Activated naive CD4-positive, alpha-beta T cell treated with anti-CD3 and anti-CD28 coated beads, Interleukin-2, amount 50 U/mL, for 24 hours (primary cell): ENCODE results near the gene TRIM26.

Experiments
- H3K27ac Mint-ChIP-seq: one replicate; pipeline ENCODE4 v1.8.0; 2021; ENCODE audit warnings: mild to moderate bottlenecking, mixed read lengths
- H3K27me3 Mint-ChIP-seq: one replicate; pipeline ENCODE4 v1.8.0; 2021; ENCODE audit warnings: mixed read lengths
- H3K36me3 Mint-ChIP-seq: one replicate; pipeline ENCODE4 v1.8.0; 2021; ENCODE audit warnings: mixed read lengths
- H3K4me1 Mint-ChIP-seq: one replicate; pipeline ENCODE4 v1.8.0; 2021; ENCODE audit warnings: mixed read lengths
- H3K4me3 Mint-ChIP-seq: one replicate; pipeline ENCODE4 v1.8.0; 2021; ENCODE audit warnings: mild to moderate bottlenecking, mixed read lengths
- H3K9me3 Mint-ChIP-seq: one replicate; pipeline ENCODE4 v1.8.0; 2021; ENCODE audit warnings: mixed read lengths

TRIM26 gene

GRCh38 chr6:30195951-30196350 is 17.3 kb downstream of the TRIM26 start:
- Mint-ChIP-seq H3K4me1 (peaks cover 5% of the 10 kb centered on the region), H3K36me3 (peaks cover 13% of the 10 kb centered on the region), H3K27me3 (no peaks in the 10 kb centered on the region), H3K27ac (no peak overlapping the region), H3K9me3 (no peaks in the 10 kb centered on the region), H3K4me3 (no peak overlapping the region)

- Mint-ChIP-seq H3K4me3 (no peak overlapping the region), H3K4me1 (no peaks in the 10 kb centered on the region), H3K9me3 (no peaks in the 10 kb centered on the region), H3K27me3 (no peaks in the 10 kb centered on the region), H3K36me3 (peaks cover 9% of the 10 kb centered on the region), H3K27ac (no peak overlapping the region)
Measured at GRCh38 chr6:30194797-30195690, 18.2 kb downstream of the TRIM26 start.

GRCh38 chr6:30192076-30192475 is 21.1 kb downstream of the TRIM26 start:
- H3K9me3 Mint-ChIP-seq: no peaks in the 10 kb centered on the region
- H3K36me3 Mint-ChIP-seq: peaks cover 9% of the 10 kb centered on the region
- no peaks in the 10 kb centered on the region for H3K4me1 Mint-ChIP-seq
- H3K27ac Mint-ChIP-seq: peak overlapping the region; percentile 23
- no peaks in the 10 kb centered on the region for H3K27me3 Mint-ChIP-seq
- no peak overlapping the region for H3K4me3 Mint-ChIP-seq

GRCh38 chr6:30188541-30188940 is 24.7 kb downstream of the TRIM26 start:
- Mint-ChIP-seq H3K4me3 (no peak overlapping the region), H3K27ac (peak overlapping the region; percentile 44), H3K4me1 (no peaks in the 10 kb centered on the region), H3K36me3 (peaks cover 14% of the 10 kb centered on the region), H3K27me3 (no peaks in the 10 kb centered on the region), H3K9me3 (no peaks in the 10 kb centered on the region)

- Mint-ChIP-seq H3K4me1 (no peaks in the 10 kb centered on the region), H3K4me3 (no peak overlapping the region), H3K27ac (no peak overlapping the region), H3K27me3 (no peaks in the 10 kb centered on the region), H3K9me3 (no peaks in the 10 kb centered on the region), H3K36me3 (peaks cover 14% of the 10 kb centered on the region)
Measured at GRCh38 chr6:30185846-30186484, 27.2 kb downstream of the TRIM26 start.

- H3K4me1 Mint-ChIP-seq: no peaks in the 10 kb centered on the region
- H3K4me3 Mint-ChIP-seq: no peak overlapping the region
- peaks cover 2% of the 10 kb centered on the region for H3K9me3 Mint-ChIP-seq
- peaks cover 13% of the 10 kb centered on the region for H3K36me3 Mint-ChIP-seq
- peaks cover 4% of the 10 kb centered on the region for H3K27me3 Mint-ChIP-seq
- H3K27ac Mint-ChIP-seq: no peak overlapping the region
Measured at GRCh38 chr6:30184417-30185031, 28.7 kb downstream of the TRIM26 start.

- Mint-ChIP-seq H3K36me3 (peaks cover 4% of the 10 kb centered on the region), H3K4me3 (no peak overlapping the region), H3K4me1 (no peaks in the 10 kb centered on the region), H3K27ac (no peak overlapping the region), H3K9me3 (peaks cover 6% of the 10 kb centered on the region), H3K27me3 (peaks cover 25% of the 10 kb centered on the region)
Measured at GRCh38 chr6:30180145-30180544, 33.1 kb downstream of the TRIM26 start.

- H3K27me3 Mint-ChIP-seq: peaks cover 25% of the 10 kb centered on the region
- no peak overlapping the region for H3K27ac Mint-ChIP-seq
- H3K4me1 Mint-ChIP-seq: no peaks in the 10 kb centered on the region
- H3K4me3 Mint-ChIP-seq: no peak overlapping the region
- H3K36me3 Mint-ChIP-seq: no peaks in the 10 kb centered on the region
- H3K9me3 Mint-ChIP-seq: peaks cover 6% of the 10 kb centered on the region
Measured at GRCh38 chr6:30178837-30179236, 34.4 kb downstream of the TRIM26 start.

GRCh38 chr6:30175765-30176164 is 37.4 kb downstream of the TRIM26 start:
- H3K27me3 Mint-ChIP-seq: peaks cover 40% of the 10 kb centered on the region
- peaks cover 6% of the 10 kb centered on the region for H3K9me3 Mint-ChIP-seq
- no peak overlapping the region for H3K27ac Mint-ChIP-seq
- H3K4me1 Mint-ChIP-seq: peaks cover 5% of the 10 kb centered on the region
- no peaks in the 10 kb centered on the region for H3K36me3 Mint-ChIP-seq
- H3K4me3 Mint-ChIP-seq: no peak overlapping the region

- Mint-ChIP-seq H3K4me3 (no peak overlapping the region), H3K27me3 (peaks cover 51% of the 10 kb centered on the region), H3K4me1 (peaks cover 14% of the 10 kb centered on the region), H3K9me3 (no peaks in the 10 kb centered on the region), H3K36me3 (no peaks in the 10 kb centered on the region), H3K27ac (no peak overlapping the region)
Measured at GRCh38 chr6:30172681-30173080, 40.5 kb downstream of the TRIM26 start.

GRCh38 chr6:30171677-30172471 is 41.3 kb downstream of the TRIM26 start:
- H3K36me3 Mint-ChIP-seq: no peaks in the 10 kb centered on the region
- H3K4me3 Mint-ChIP-seq: no peak overlapping the region
- no peak overlapping the region for H3K27ac Mint-ChIP-seq
- peaks cover 44% of the 10 kb centered on the region for H3K27me3 Mint-ChIP-seq
- H3K4me1 Mint-ChIP-seq: peaks cover 15% of the 10 kb centered on the region
- no peaks in the 10 kb centered on the region for H3K9me3 Mint-ChIP-seq

GRCh38 chr6:30169658-30170614 is 43.3 kb downstream of the TRIM26 start:
- Mint-ChIP-seq H3K27ac (no peak overlapping the region), H3K9me3 (no peaks in the 10 kb centered on the region), H3K27me3 (peaks cover 35% of the 10 kb centered on the region), H3K4me3 (no peak overlapping the region), H3K4me1 (peaks cover 15% of the 10 kb centered on the region), H3K36me3 (no peaks in the 10 kb centered on the region)

- Mint-ChIP-seq H3K27ac (no peak overlapping the region), H3K4me1 (peaks cover 15% of the 10 kb centered on the region), H3K27me3 (peaks cover 35% of the 10 kb centered on the region), H3K4me3 (no peak overlapping the region), H3K9me3 (no peaks in the 10 kb centered on the region), H3K36me3 (no peaks in the 10 kb centered on the region)
Measured at GRCh38 chr6:30168741-30169140, 44.5 kb downstream of the TRIM26 start.

GRCh38 chr6:30167101-30167500 is 46.1 kb downstream of the TRIM26 start:
- Mint-ChIP-seq H3K36me3 (no peaks in the 10 kb centered on the region), H3K4me1 (peaks cover 19% of the 10 kb centered on the region), H3K9me3 (no peaks in the 10 kb centered on the region), H3K27me3 (peaks cover 27% of the 10 kb centered on the region), H3K27ac (no peak overlapping the region), H3K4me3 (no peak overlapping the region)
